ENCODE results near the gene BTBD19. TPM values are rescaled to one million over a fixed set of nuclear protein-coding genes. Genes with fewer than 3 reads are reported as not detected.
A peak's percentile ranks its signal among the peaks of the same experiment; 100 is the strongest.

The BTBD19 gene
- total RNA-seq, 1 experiment from 2014 or later: 11.6 TPM

- POLR2A ChIA-PET: interaction anchor here (1.1 to 3.7 kb wide), 4 partner anchors 10 to 55 kb away, joined by 3 to 16 read pairs (median 6); partner anchors contain the start of genes PLK3, RNU5D-1 and RPS8
- no peaks in the 10 kb centered on the region for H3K27me3 ChIP-seq (ENCODE audit: insufficient read depth, low read length)
- peaks cover 6 to 24% of the 10 kb centered on the region in 2 experiments for H3K4me1 ChIP-seq (ENCODE audit: control insufficient read depth in 1 of 2, insufficient read depth in 2 of 2, low read length in 2 of 2)
- DNase-seq (ENCODE audit: low read depth, low spot score): no peak
- H3K79me2 ChIP-seq (ENCODE audit: insufficient read depth, low read length): no peaks in the 10 kb centered on the region
- BruUV-seq (replicated peaks): no TSS peak
- no peaks in the 10 kb centered on the region for H4K20me1 ChIP-seq (ENCODE audit: insufficient read depth)
- no peaks in the 10 kb centered on the region for H3K9me2 ChIP-seq (ENCODE audit: insufficient read depth)
- peak overlapping the region; percentile 35 to 51 for H3K4me3 ChIP-seq (replicated peaks in 1 of 2; ENCODE audit: low read depth in 1 of 2, low read length in 2 of 2)
- H3K27ac ChIP-seq (ENCODE audit: low read depth, low read length): peak overlapping the region; percentile 52; the same call in 1 of the 2 replicates
- intact Hi-C loops (cut with micrococcal nuclease): loop anchor here (5.0 kb wide), 1 partner anchor 787 kb away; no protein-coding TSS in a partner anchor
- peak overlapping the region; percentile 75 for H2AFZ ChIP-seq (ENCODE audit: low read depth, low read length, poor library complexity, severe bottlenecking)
- peaks cover 2 to 8% of the 10 kb centered on the region in 2 experiments; a peak in 1 of 4 replicates for H3K36me3 ChIP-seq (ENCODE audit: control insufficient read depth in 1 of 2, insufficient read depth in 2 of 2, low read length in 2 of 2)
- no peaks in the 10 kb centered on the region for H3K9me3 ChIP-seq (ENCODE audit: control insufficient read depth in 1 of 2, insufficient read depth in 1 of 2, low read depth in 1 of 2, low read length in 2 of 2)
- ATAC-seq: peak; percentile 5
- CTCF ChIA-PET: interaction anchor here (0.8 to 1.3 kb wide), 2 partner anchors 9 to 23 kb away, joined by 3 read pairs; partner anchors contain the start of gene BTBD19
- TF ChIP-seq ZFX (IDR thresholded peaks at IDR 0.05) (no peak), POLR2A (IDR thresholded peaks at IDR 0.05; ENCODE audit: borderline replicate concordance, extremely low read depth, insufficient read depth, insufficient read length) (no peak), ATF3 (IDR thresholded peaks at IDR 0.05) (no peak), SP1 (IDR thresholded peaks at IDR 0.05; ENCODE audit: low read depth) (no peak), EZH2phosphoT487 (IDR thresholded peaks at IDR 0.05; ENCODE audit: borderline replicate concordance) (no peak), EZH2 (IDR thresholded peaks at IDR 0.05) (no peak), ELF1 (IDR thresholded peaks at IDR 0.05; ENCODE audit: borderline replicate concordance, low read depth) (no peak), JUND (IDR thresholded peaks at IDR 0.05) (no peak), RAD21 (IDR thresholded peaks at IDR 0.05; ENCODE audit: low read depth) (no peak), EGR1 (IDR thresholded peaks at IDR 0.05; ENCODE audit: low read depth) (no peak), POLR2AphosphoS5 (IDR thresholded peaks at IDR 0.05; ENCODE audit: low read depth, low read length) (no peak), REST (IDR thresholded peaks at IDR 0.05; ENCODE audit: low read depth) (no peak), MAX (IDR thresholded peaks at IDR 0.05) (no peak), SRF (IDR thresholded peaks at IDR 0.05; ENCODE audit: low read depth) (no peak), ZBTB33 (IDR thresholded peaks at IDR 0.05; ENCODE audit: extremely low read depth, insufficient replicate concordance, low read length) (no peak), CBX3 (IDR thresholded peaks at IDR 0.05; ENCODE audit: low read depth) (no peak), CEBPB (IDR thresholded peaks at IDR 0.05; ENCODE audit: low read depth) (no peak), ZNF274 (IDR thresholded peaks at IDR 0.05; ENCODE audit: low read depth, low read length) (no peak), FOSL1 (IDR thresholded peaks at IDR 0.05; ENCODE audit: low read depth) (no peak)
- H3K4me2 ChIP-seq (ENCODE audit: low read length): peak overlapping the region; percentile 81
- RAD21 ChIA-PET (ENCODE audit: low non-redundant PET in 1 of 2, low total read pairs in 2 of 2, uncharacterized antibody in 2 of 2, unreplicated experiment in 2 of 2): interaction anchor here in 1 of 2 experiments (0.7 kb wide), 1 partner anchor 225 kb away, joined by 8 read pairs; the partner anchor contains the start of gene HECTD3
- H3K9ac ChIP-seq (ENCODE audit: low read length): peak overlapping the region; percentile 63
Observed at GRCh38 chr1:44785501-44786137, 22.7 kb upstream of the BTBD19 start.

Measured in HCT116 (cell line).